LNCAP (cell line): ENCODE results near the gene KPNA4.

Source experiments
- CTCF ChIP-seq: fragments of 450-650 bp; IDR thresholded peaks from 2 replicates; pipeline ENCODE4 v1.5.1; 2017; ENCODE audit warnings: mild to moderate bottlenecking

KPNA4 gene

GRCh38 chr3:160567774-160568173 lies 2.4 kb upstream of the KPNA4 start:
- no peak for TF ChIP-seq CTCF

GRCh38 chr3:160566499-160566898 lies 1.1 kb upstream of the KPNA4 start:
- TF ChIP-seq CTCF, result no peak

GRCh38 chr3:160564949-160565441 lies 376 bp downstream of the KPNA4 start:
- no peak for TF ChIP-seq CTCF

- no peak for TF ChIP-seq CTCF
Measured at GRCh38 chr3:160564258-160564911, 986 bp downstream of the KPNA4 start.

GRCh38 chr3:160562952-160563351 lies 2.4 kb downstream of the KPNA4 start:
- no peak for TF ChIP-seq CTCF

- TF ChIP-seq CTCF, result no peak
Measured at GRCh38 chr3:160557571-160557970, 7.8 kb downstream of the KPNA4 start.

GRCh38 chr3:160556141-160556540 lies 9.2 kb downstream of the KPNA4 start:
- no peak for TF ChIP-seq CTCF

GRCh38 chr3:160554980-160555379 lies 10.4 kb downstream of the KPNA4 start:
- TF ChIP-seq CTCF, result no peak
